NCI-H446 treated with DMSO at 0.1 percent for 48 hours (cell line): ENCODE data around the gene SEMA5B.

Experiments
- DNase-seq: peaks from one replicate; lab custom pipeline; 2025; lab: John Stamatoyannopoulos, UW

The SEMA5B gene

GRCh38 chr3:122944671-122945161, 82.8 kb downstream of the SEMA5B start:
- DNase-seq = no peak

- DNase-seq = no peak
These were observed 83.8 kb downstream of the SEMA5B start for GRCh38 chr3:122943828-122944190.

GRCh38 chr3:122942937-122943827, 84.4 kb downstream of the SEMA5B start:
- DNase-seq = peak; percentile 15

- DNase-seq = no peak
These were observed 85.3 kb downstream of the SEMA5B start for GRCh38 chr3:122942239-122942638.

- no peak for DNase-seq
These were observed 86.0 kb downstream of the SEMA5B start for GRCh38 chr3:122941228-122942206.

- DNase-seq = no peak
These were observed 86.9 kb downstream of the SEMA5B start for GRCh38 chr3:122940628-122941086.

- DNase-seq = no peak
These were observed 88.7 kb downstream of the SEMA5B start for GRCh38 chr3:122938783-122939425.

GRCh38 chr3:122937745-122938144, 89.8 kb downstream of the SEMA5B start:
- no peak for DNase-seq

- DNase-seq = no peak
These were observed 90.6 kb downstream of the SEMA5B start for GRCh38 chr3:122936986-122937385.

- peak; percentile 95 for DNase-seq
These were observed 91.2 kb downstream of the SEMA5B start for GRCh38 chr3:122936335-122936734.

- DNase-seq = no peak
These were observed 93.3 kb downstream of the SEMA5B start for GRCh38 chr3:122934251-122934650.

GRCh38 chr3:122932251-122932967, 95.2 kb downstream of the SEMA5B start:
- no peak for DNase-seq

- DNase-seq = no peak
These were observed 95.9 kb downstream of the SEMA5B start for GRCh38 chr3:122931636-122932035.

- DNase-seq = no peak
These were observed 97.2 kb downstream of the SEMA5B start for GRCh38 chr3:122930063-122930997.

- DNase-seq = peak; percentile 47
These were observed 98.1 kb downstream of the SEMA5B start for GRCh38 chr3:122929188-122930062.

- no peak for DNase-seq
These were observed 99.0 kb downstream of the SEMA5B start for GRCh38 chr3:122928396-122929187.

GRCh38 chr3:122927726-122928125, 99.8 kb downstream of the SEMA5B start:
- DNase-seq = no peak

GRCh38 chr3:122926811-122927210, 100.8 kb downstream of the SEMA5B start:
- DNase-seq = no peak
